ENCODE measurements around the gene UBAP2L. TPM values are rescaled to one million over a fixed set of nuclear protein-coding genes. Genes with fewer than 3 reads are reported as not detected.

Gene UBAP2L
- total and polyA plus RNA-seq, 2 experiments from 2014 or later = 98.5 to 157 TPM

- no peak overlapping the region for H3K27ac Mint-ChIP-seq
These were observed 19.6 kb downstream of the UBAP2L start for GRCh38 chr1:154240294-154240833.

More at GRCh38 chr1:154240294-154240833, 19.6 kb downstream of the UBAP2L start:
- Histone ChIP-seq H3K4me2 (no peak overlapping the region), H2AFZ (no peak overlapping the region), H3K27me3 (ENCODE audit: insufficient read depth) (no peaks in the 10 kb centered on the region), H3K27ac (ENCODE audit: low read depth) (no peak overlapping the region), H3F3A (replicated peaks; ENCODE audit: low read depth) (peaks cover 22% of the 10 kb centered on the region), H3K4me3 (no peak overlapping the region), H3K36me3 (ENCODE audit: insufficient read depth) (peaks cover 90% of the 10 kb centered on the region), H3K9me2 (ENCODE audit: insufficient read depth) (no peaks in the 10 kb centered on the region), H3K4me1 (ENCODE audit: insufficient read depth) (no peaks in the 10 kb centered on the region), H3K79me2 (replicated peaks; ENCODE audit: insufficient read depth) (peaks cover 74% of the 10 kb centered on the region), H4K20me1 (replicated peaks; ENCODE audit: insufficient read depth) (peaks cover 73% of the 10 kb centered on the region)
- Mint-ChIP-seq H3K4me1 (no peaks in the 10 kb centered on the region), H3K9me3 (no peaks in the 10 kb centered on the region), H3K27me3 (ENCODE audit: insufficient read depth, low read depth, poor library complexity) (peaks cover 2% of the 10 kb centered on the region), H3K4me3 (no peak overlapping the region), H3K36me3 (ENCODE audit: low read depth) (peaks cover 96% of the 10 kb centered on the region)
- no peak for DNase-seq (ENCODE audit: low spot score)
- no peak for ATAC-seq
- TF ChIP-seq CREB1 (CRISPR knock-in tag; IDR thresholded peaks at IDR 0.05; ENCODE audit: low read depth) (no peak), CTCF (conservative IDR thresholded peaks at IDR 0.05; ENCODE audit: low read depth in 2 of 2) (no peak), EZH2 (IDR thresholded peaks at IDR 0.05; ENCODE audit: low read depth, unreplicated experiment) (no peak), ZNF462 (CRISPR knock-in tag; IDR thresholded peaks at IDR 0.05) (no peak), POLR2AphosphoS5 (IDR thresholded peaks at IDR 0.05; ENCODE audit: low read depth) (no peak), ZNF114 (CRISPR knock-in tag; IDR thresholded peaks at IDR 0.05) (no peak), ZNF331 (CRISPR knock-in tag; IDR thresholded peaks at IDR 0.05; ENCODE audit: low read depth) (no peak), NANOG (IDR thresholded peaks at IDR 0.05; ENCODE audit: borderline replicate concordance) (no peak), JUNB (IDR thresholded peaks at IDR 0.05; ENCODE audit: unreplicated experiment) (no peak), EZH2phosphoT487 (IDR thresholded peaks at IDR 0.05; ENCODE audit: unreplicated experiment) (no peak), STAT1 (IDR thresholded peaks at IDR 0.05; ENCODE audit: unreplicated experiment) (no peak), ETS1 (IDR thresholded peaks at IDR 0.05) (no peak)
- TF ChIP-seq, protein P1, sequence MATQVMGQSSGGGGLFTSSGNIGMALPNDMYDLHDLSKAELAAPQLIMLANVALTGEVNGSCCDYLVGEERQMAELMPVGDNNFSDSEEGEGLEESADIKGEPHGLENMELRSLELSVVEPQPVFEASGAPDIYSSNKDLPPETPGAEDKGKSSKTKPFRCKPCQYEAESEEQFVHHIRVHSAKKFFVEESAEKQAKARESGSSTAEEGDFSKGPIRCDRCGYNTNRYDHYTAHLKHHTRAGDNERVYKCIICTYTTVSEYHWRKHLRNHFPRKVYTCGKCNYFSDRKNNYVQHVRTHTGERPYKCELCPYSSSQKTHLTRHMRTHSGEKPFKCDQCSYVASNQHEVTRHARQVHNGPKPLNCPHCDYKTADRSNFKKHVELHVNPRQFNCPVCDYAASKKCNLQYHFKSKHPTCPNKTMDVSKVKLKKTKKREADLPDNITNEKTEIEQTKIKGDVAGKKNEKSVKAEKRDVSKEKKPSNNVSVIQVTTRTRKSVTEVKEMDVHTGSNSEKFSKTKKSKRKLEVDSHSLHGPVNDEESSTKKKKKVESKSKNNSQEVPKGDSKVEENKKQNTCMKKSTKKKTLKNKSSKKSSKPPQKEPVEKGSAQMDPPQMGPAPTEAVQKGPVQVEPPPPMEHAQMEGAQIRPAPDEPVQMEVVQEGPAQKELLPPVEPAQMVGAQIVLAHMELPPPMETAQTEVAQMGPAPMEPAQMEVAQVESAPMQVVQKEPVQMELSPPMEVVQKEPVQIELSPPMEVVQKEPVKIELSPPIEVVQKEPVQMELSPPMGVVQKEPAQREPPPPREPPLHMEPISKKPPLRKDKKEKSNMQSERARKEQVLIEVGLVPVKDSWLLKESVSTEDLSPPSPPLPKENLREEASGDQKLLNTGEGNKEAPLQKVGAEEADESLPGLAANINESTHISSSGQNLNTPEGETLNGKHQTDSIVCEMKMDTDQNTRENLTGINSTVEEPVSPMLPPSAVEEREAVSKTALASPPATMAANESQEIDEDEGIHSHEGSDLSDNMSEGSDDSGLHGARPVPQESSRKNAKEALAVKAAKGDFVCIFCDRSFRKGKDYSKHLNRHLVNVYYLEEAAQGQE (IDR thresholded peaks at IDR 0.05; ENCODE audit: unreplicated experiment) = no peak

Measured in GM23338 (cell line).